Anterior cingulate cortex (tissue), 58 donors: Measurements from ENCODE around the gene EFCAB6.

Experiments used
- DNase-seq, 58 donors: peaks; one replicate each; lab custom pipeline; 2025; lab: John Stamatoyannopoulos, UW

EFCAB6 gene

GRCh38 chr22:43622886-43623285 lies 189.2 kb downstream of the EFCAB6 start:
- DNase-seq: no peak

- no peak for DNase-seq
Observed at GRCh38 chr22:43620197-43620596, 191.9 kb downstream of the EFCAB6 start.

GRCh38 chr22:43618517-43618916 lies 193.6 kb downstream of the EFCAB6 start:
- DNase-seq: no peak

- no peak for DNase-seq
Observed at GRCh38 chr22:43616645-43617044, 195.5 kb downstream of the EFCAB6 start.

GRCh38 chr22:43600265-43600664 lies 211.8 kb downstream of the EFCAB6 start:
- DNase-seq: no peak

GRCh38 chr22:43592476-43592875 lies 219.6 kb downstream of the EFCAB6 start:
- DNase-seq: peak in 10 of 58 donors; percentile 6 to 41 (median 12)

- DNase-seq: no peak
Observed at GRCh38 chr22:43591380-43591779, 220.7 kb downstream of the EFCAB6 start.

GRCh38 chr22:43587574-43587973 lies 224.5 kb downstream of the EFCAB6 start:
- no peak for DNase-seq

GRCh38 chr22:43583501-43583900 lies 228.6 kb downstream of the EFCAB6 start:
- DNase-seq: no peak

- DNase-seq: no peak
Observed at GRCh38 chr22:43582394-43582793, 229.7 kb downstream of the EFCAB6 start.

GRCh38 chr22:43580271-43580750 lies 231.8 kb downstream of the EFCAB6 start:
- no peak for DNase-seq

GRCh38 chr22:43574738-43575137 lies 237.4 kb downstream of the EFCAB6 start:
- DNase-seq: no peak

GRCh38 chr22:43572710-43573109 lies 239.4 kb downstream of the EFCAB6 start:
- DNase-seq: no peak

GRCh38 chr22:43571181-43571580 lies 240.9 kb downstream of the EFCAB6 start:
- DNase-seq: no peak

- no peak for DNase-seq
Observed at GRCh38 chr22:43570531-43571165, 241.5 kb downstream of the EFCAB6 start.

GRCh38 chr22:43569111-43569510 lies 243.0 kb downstream of the EFCAB6 start:
- no peak for DNase-seq

GRCh38 chr22:43567691-43568324 lies 244.3 kb downstream of the EFCAB6 start:
- DNase-seq: peak in 13 of 58 donors; percentile 8 to 50 (median 18)

GRCh38 chr22:43566561-43567332 lies 245.4 kb downstream of the EFCAB6 start:
- DNase-seq: no peak

- no peak for DNase-seq
Observed at GRCh38 chr22:43566021-43566420, 246.1 kb downstream of the EFCAB6 start.

GRCh38 chr22:43564859-43565258 lies 247.2 kb downstream of the EFCAB6 start:
- DNase-seq: no peak

- no peak for DNase-seq
Observed at GRCh38 chr22:43563571-43563970, 248.5 kb downstream of the EFCAB6 start.
